ENCODE results near the gene CYP3A7. TPM values are rescaled to one million over a fixed set of nuclear protein-coding genes. Genes with fewer than 3 reads are reported as not detected.
"Not testable (repeated sequence)": the region's sequence is repeated elsewhere in the genome, so short reads cannot be mapped to it uniquely, and the experiment has no call there.

The CYP3A7 gene
- total RNA-seq, result not detected in 2 replicates

- no peak for DNase-seq (ENCODE audit: low spot score)
- Mint-ChIP-seq H3K9me3 (peaks cover under 1% of the 10 kb centered on the region), H3K36me3 (ENCODE audit: low read depth) (peaks cover 24% of the 10 kb centered on the region), H3K4me1 (ENCODE audit: low read depth) (peaks cover 5% of the 10 kb centered on the region), H3K27ac (no peak within 1 kb of the TSS), H3K27me3 (ENCODE audit: low read depth) (no peaks in the 10 kb centered on the region), H3K4me3 (ENCODE audit: low read depth) (no peak within 1 kb of the TSS)
- intact Hi-C loops (cut with micrococcal nuclease), result no loop called here
Measured at GRCh38 chr7:99734987-99735386, at the start of gene CYP3A7. TSS of gene CYP3A7 (minus strand) at chr7:99735196. CDS start at chr7:99735093, 103 bp downstream.

GRCh38 chr7:99784007-99784406, 49.0 kb upstream of the CYP3A7 start, which contains the start of gene CYP3A4:
TSS of gene CYP3A4 (minus strand) at chr7:99784184. CDS start at chr7:99784081, 103 bp downstream.
- Mint-ChIP-seq H3K4me1 (ENCODE audit: low read depth) (peaks cover 12% of the 10 kb centered on the region), H3K27me3 (ENCODE audit: low read depth) (peaks cover 3% of the 10 kb centered on the region), H3K27ac (no peak within 1 kb of the TSS), H3K9me3 (no peaks in the 10 kb centered on the region), H3K4me3 (ENCODE audit: low read depth) (no peak within 1 kb of the TSS), H3K36me3 (ENCODE audit: low read depth) (no peaks in the 10 kb centered on the region)
- DNase-seq (ENCODE audit: low spot score), result no peak
- intact Hi-C loops (cut with micrococcal nuclease), result no loop called here

GRCh38 chr7:99782012-99782953, 47.3 kb upstream of the CYP3A7 start:
- intact Hi-C loops (cut with micrococcal nuclease), result no loop called here
- Mint-ChIP-seq H3K27ac (no peak overlapping the region), H3K4me1 (ENCODE audit: low read depth) (peaks cover 4% of the 10 kb centered on the region), H3K4me3 (ENCODE audit: low read depth) (no peak overlapping the region), H3K27me3 (ENCODE audit: low read depth) (peaks cover 5% of the 10 kb centered on the region), H3K36me3 (ENCODE audit: low read depth) (no peaks in the 10 kb centered on the region), H3K9me3 (no peaks in the 10 kb centered on the region)
- DNase-seq (ENCODE audit: low spot score), result no peak

DNA sequence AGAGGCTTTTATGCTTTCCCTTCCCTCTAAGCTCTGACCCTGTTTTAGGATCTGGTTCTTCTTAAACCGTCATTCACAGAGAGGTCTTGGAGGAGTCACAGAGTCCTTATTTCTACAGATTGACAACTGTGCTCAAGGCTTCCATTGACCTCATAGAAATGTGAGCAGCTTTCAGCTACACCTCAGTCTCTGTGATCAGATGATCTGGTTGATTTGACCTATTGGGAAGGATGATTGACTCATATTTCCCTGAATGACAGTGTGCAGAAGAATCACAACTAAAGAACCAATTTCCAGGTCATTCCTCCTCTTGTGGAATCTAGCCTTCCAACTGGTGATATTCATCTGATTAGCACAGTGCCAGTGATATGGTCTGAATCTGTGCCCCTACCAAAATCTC, 45.6 kb upstream of the CYP3A7 start:
- DNase-seq (ENCODE audit: low spot score), result no peak
- no peaks in the 10 kb centered on the region for H3K9me3 Mint-ChIP-seq
- no peaks in the 10 kb centered on the region for H3K4me1 Mint-ChIP-seq (ENCODE audit: low read depth)
- no peaks in the 10 kb centered on the region for H3K36me3 Mint-ChIP-seq (ENCODE audit: low read depth)
- H3K4me3 Mint-ChIP-seq (ENCODE audit: low read depth), result no peak overlapping the region
- no peak overlapping the region for H3K27ac Mint-ChIP-seq
- peaks cover 13% of the 10 kb centered on the region for H3K27me3 Mint-ChIP-seq (ENCODE audit: low read depth)
- intact Hi-C loops (cut with micrococcal nuclease), result no loop called here

DNA sequence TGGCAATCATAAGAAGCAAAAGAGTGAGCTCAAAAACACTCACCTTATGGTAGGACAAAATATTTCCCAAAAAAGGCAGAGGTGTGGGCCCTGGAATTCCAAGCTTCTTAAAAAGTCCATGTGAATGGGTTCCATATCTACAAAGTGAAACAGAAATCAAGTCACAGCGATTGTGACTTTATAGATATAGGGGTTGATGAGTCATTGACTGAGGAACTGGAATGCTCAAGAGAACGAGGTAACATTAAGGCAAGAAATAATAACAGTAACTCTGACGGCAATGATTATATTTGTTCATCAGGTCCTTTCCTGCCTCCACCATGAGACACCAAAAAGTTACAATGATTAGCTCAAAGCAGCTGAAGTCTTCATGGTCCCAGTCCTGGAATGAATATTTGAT, 45.0 kb upstream of the CYP3A7 start:
- H3K27me3 Mint-ChIP-seq (ENCODE audit: low read depth), result peaks cover 16% of the 10 kb centered on the region
- H3K4me1 Mint-ChIP-seq (ENCODE audit: low read depth), result no peaks in the 10 kb centered on the region
- intact Hi-C loops (cut with micrococcal nuclease), result no loop called here
- no peaks in the 10 kb centered on the region for H3K36me3 Mint-ChIP-seq (ENCODE audit: low read depth)
- no peak overlapping the region for H3K27ac Mint-ChIP-seq
- no peaks in the 10 kb centered on the region for H3K9me3 Mint-ChIP-seq
- H3K4me3 Mint-ChIP-seq (ENCODE audit: low read depth), result no peak overlapping the region
- DNase-seq (ENCODE audit: low spot score), result no peak

DNA sequence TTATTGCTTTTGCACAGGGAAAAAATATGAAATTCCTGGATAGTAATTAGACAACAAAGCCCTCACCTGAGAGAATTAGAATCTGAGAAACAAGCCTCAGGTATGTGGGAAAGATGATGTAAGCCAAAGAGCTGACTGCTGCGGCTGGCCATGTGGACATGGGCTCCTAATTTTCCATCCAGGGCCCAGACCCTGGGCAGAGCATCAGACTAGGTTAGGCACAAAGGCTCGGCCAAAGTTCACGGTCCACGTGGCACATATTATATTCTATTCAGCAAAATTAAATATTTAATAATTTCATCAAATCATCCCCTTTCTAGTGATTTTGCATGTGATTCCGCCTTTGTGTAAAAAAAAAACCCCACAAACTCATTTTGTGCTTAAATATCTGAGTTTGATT, 43.9 kb upstream of the CYP3A7 start:
- intact Hi-C loops (cut with micrococcal nuclease), result no loop called here
- H3K4me3 Mint-ChIP-seq (ENCODE audit: low read depth), result no peak overlapping the region

GRCh38 chr7:99773395-99773794, 38.4 kb upstream of the CYP3A7 start:
- DNase-seq (ENCODE audit: low spot score); intact Hi-C loops (cut with micrococcal nuclease); H3K27ac Mint-ChIP-seq; H3K4me1 Mint-ChIP-seq (ENCODE audit: low read depth); H3K9me3 Mint-ChIP-seq; H3K36me3 Mint-ChIP-seq (ENCODE audit: low read depth); H3K4me3 Mint-ChIP-seq (ENCODE audit: low read depth): not testable (repeated sequence)
- peaks cover 50% of the 10 kb centered on the region for H3K27me3 Mint-ChIP-seq (ENCODE audit: low read depth)

More for the DNA sequence above, 43.9 kb upstream of the CYP3A7 start:
- Mint-ChIP-seq H3K4me1 (ENCODE audit: low read depth) (no peaks in the 10 kb centered on the region), H3K9me3 (no peaks in the 10 kb centered on the region), H3K36me3 (ENCODE audit: low read depth) (no peaks in the 10 kb centered on the region), H3K27me3 (ENCODE audit: low read depth) (peaks cover 21% of the 10 kb centered on the region), H3K27ac (no peak overlapping the region)
- no peak for DNase-seq (ENCODE audit: low spot score)

- no peak for DNase-seq (ENCODE audit: low spot score)
- peaks cover 8% of the 10 kb centered on the region for H3K4me1 Mint-ChIP-seq (ENCODE audit: low read depth)
- intact Hi-C loops (cut with micrococcal nuclease), result no loop called here
- H3K27ac Mint-ChIP-seq, result no peak overlapping the region
- no peak overlapping the region for H3K4me3 Mint-ChIP-seq (ENCODE audit: low read depth)
- H3K9me3 Mint-ChIP-seq, result peaks cover 8% of the 10 kb centered on the region
- H3K36me3 Mint-ChIP-seq (ENCODE audit: low read depth), result no peaks in the 10 kb centered on the region
- H3K27me3 Mint-ChIP-seq (ENCODE audit: low read depth), result peaks cover 50% of the 10 kb centered on the region
Measured at GRCh38 chr7:99772565-99772964, 37.6 kb upstream of the CYP3A7 start.

- H3K27ac Mint-ChIP-seq; DNase-seq (ENCODE audit: low spot score); H3K36me3 Mint-ChIP-seq (ENCODE audit: low read depth); H3K9me3 Mint-ChIP-seq; H3K4me3 Mint-ChIP-seq (ENCODE audit: low read depth): not testable (repeated sequence)
- peaks cover 39% of the 10 kb centered on the region for H3K27me3 Mint-ChIP-seq (ENCODE audit: low read depth)
- intact Hi-C loops (cut with micrococcal nuclease), result loop anchor here (2.0 kb wide), 1 partner anchor 19 kb away; no protein-coding TSS in a partner anchor
- H3K4me1 Mint-ChIP-seq (ENCODE audit: low read depth), result peaks cover 10% of the 10 kb centered on the region
Measured at GRCh38 chr7:99769494-99769893, 34.5 kb upstream of the CYP3A7 start.

- H3K4me1 Mint-ChIP-seq (ENCODE audit: low read depth), result peaks cover 10% of the 10 kb centered on the region
- no peak overlapping the region for H3K4me3 Mint-ChIP-seq (ENCODE audit: low read depth)
- no peaks in the 10 kb centered on the region for H3K36me3 Mint-ChIP-seq (ENCODE audit: low read depth)
- no peak overlapping the region for H3K27ac Mint-ChIP-seq
- peaks cover 8% of the 10 kb centered on the region for H3K9me3 Mint-ChIP-seq
- DNase-seq (ENCODE audit: low spot score), result no peak
- intact Hi-C loops (cut with micrococcal nuclease), result loop anchor here (2.0 kb wide), 1 partner anchor 20 kb away; no protein-coding TSS in a partner anchor
- peaks cover 35% of the 10 kb centered on the region for H3K27me3 Mint-ChIP-seq (ENCODE audit: low read depth)
Measured at GRCh38 chr7:99768471-99768870, 33.5 kb upstream of the CYP3A7 start.

- Mint-ChIP-seq H3K36me3 (ENCODE audit: low read depth) (no peaks in the 10 kb centered on the region), H3K9me3 (peaks cover 8% of the 10 kb centered on the region), H3K27ac (no peak overlapping the region), H3K4me1 (ENCODE audit: low read depth) (peaks cover 10% of the 10 kb centered on the region), H3K4me3 (ENCODE audit: low read depth) (no peak overlapping the region), H3K27me3 (ENCODE audit: low read depth) (peaks cover 31% of the 10 kb centered on the region)
- no peak for DNase-seq (ENCODE audit: low spot score)
- intact Hi-C loops (cut with micrococcal nuclease), result loop anchor here (2.0 kb wide), 1 partner anchor 21 kb away; no protein-coding TSS in a partner anchor
Measured at GRCh38 chr7:99767662-99768061, 32.7 kb upstream of the CYP3A7 start.

GRCh38 chr7:99766484-99767099, 31.6 kb upstream of the CYP3A7 start:
- no peak for DNase-seq (ENCODE audit: low spot score)
- intact Hi-C loops (cut with micrococcal nuclease), result no loop called here
- H3K27me3 Mint-ChIP-seq (ENCODE audit: low read depth), result peaks cover 25% of the 10 kb centered on the region
- no peak overlapping the region for H3K27ac Mint-ChIP-seq
- no peaks in the 10 kb centered on the region for H3K36me3 Mint-ChIP-seq (ENCODE audit: low read depth)
- no peak overlapping the region for H3K4me3 Mint-ChIP-seq (ENCODE audit: low read depth)
- peaks cover 8% of the 10 kb centered on the region for H3K9me3 Mint-ChIP-seq
- H3K4me1 Mint-ChIP-seq (ENCODE audit: low read depth), result peaks cover 10% of the 10 kb centered on the region

DNA sequence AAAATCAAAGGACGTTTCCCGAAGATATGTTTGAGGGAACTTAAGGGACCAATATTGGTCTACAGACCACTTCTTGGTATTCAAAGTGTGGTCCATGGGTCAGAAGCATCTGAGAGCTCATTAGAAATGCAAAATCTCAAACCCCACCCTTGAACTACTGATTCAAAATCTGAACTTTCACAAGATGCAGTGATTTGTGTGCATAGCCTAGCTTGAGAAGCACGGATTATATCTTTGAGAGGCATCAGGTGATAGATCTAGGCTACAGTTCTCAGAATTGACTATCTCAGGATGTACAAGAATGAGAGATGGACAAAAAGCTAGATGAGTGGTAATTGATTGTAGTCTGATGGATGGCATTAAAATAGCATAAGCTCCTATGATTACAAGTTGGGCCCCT, 29.5 kb upstream of the CYP3A7 start:
- Mint-ChIP-seq H3K4me1 (ENCODE audit: low read depth) (peaks cover 10% of the 10 kb centered on the region), H3K36me3 (ENCODE audit: low read depth) (no peaks in the 10 kb centered on the region), H3K4me3 (ENCODE audit: low read depth) (no peak overlapping the region), H3K27me3 (ENCODE audit: low read depth) (peaks cover 12% of the 10 kb centered on the region), H3K9me3 (no peaks in the 10 kb centered on the region), H3K27ac (no peak overlapping the region)
- intact Hi-C loops (cut with micrococcal nuclease), result no loop called here
- no peak for DNase-seq (ENCODE audit: low spot score)
